Left cardiac atrium (tissue), 4 donors: ENCODE results near the gene SIVA1. TPM values are rescaled to one million over a fixed set of nuclear protein-coding genes. Genes with fewer than 3 reads are reported as not detected.

Experiments
- ATAC-seq, 2 donors: fragments of 200-7000 bp; cut with Tn5 transposase; one replicate each; pipeline ENCODE4 v1.9.1; 2020; ENCODE audit warnings: mild to moderate bottlenecking in 2 of 2, moderate library complexity in 2 of 2
- DNase-seq: peaks from one replicate; pipeline ENCODE4 v3.0.0-alpha.2; 2020
- intact Hi-C, 2 donors: fragments of 100-400 bp; cut with DNase I; formaldehyde crosslinking; loops; one replicate each; pipeline versions ENCODE4 v1.14.1 to v1.15.1; 2022 to 2023
- total RNA-seq, 2 donors: library from RNA; stranded (reverse); fragmentation: NEBNext Ultra II Directional; extraction: Animal tissue kit (Norgen Biotek cat#: 25700); gene quantifications; one replicate each; pipeline ENCODE4 v1.2.1, GENCODE V29; 2021
- donor health status: DM: no; HTN: yes; CAD: no.
- donor health status: DM: no; HTN: yes; CAD: no; lungs with severe emphysema.
- donor health status: DM: yes; HTN: yes; CAD: no.
- donor health status: Dilated cardiomyopathy.

The SIVA1 gene
- total RNA-seq, 2 donors from 2014 or later: 67.6 to 68.7 TPM

DNA sequence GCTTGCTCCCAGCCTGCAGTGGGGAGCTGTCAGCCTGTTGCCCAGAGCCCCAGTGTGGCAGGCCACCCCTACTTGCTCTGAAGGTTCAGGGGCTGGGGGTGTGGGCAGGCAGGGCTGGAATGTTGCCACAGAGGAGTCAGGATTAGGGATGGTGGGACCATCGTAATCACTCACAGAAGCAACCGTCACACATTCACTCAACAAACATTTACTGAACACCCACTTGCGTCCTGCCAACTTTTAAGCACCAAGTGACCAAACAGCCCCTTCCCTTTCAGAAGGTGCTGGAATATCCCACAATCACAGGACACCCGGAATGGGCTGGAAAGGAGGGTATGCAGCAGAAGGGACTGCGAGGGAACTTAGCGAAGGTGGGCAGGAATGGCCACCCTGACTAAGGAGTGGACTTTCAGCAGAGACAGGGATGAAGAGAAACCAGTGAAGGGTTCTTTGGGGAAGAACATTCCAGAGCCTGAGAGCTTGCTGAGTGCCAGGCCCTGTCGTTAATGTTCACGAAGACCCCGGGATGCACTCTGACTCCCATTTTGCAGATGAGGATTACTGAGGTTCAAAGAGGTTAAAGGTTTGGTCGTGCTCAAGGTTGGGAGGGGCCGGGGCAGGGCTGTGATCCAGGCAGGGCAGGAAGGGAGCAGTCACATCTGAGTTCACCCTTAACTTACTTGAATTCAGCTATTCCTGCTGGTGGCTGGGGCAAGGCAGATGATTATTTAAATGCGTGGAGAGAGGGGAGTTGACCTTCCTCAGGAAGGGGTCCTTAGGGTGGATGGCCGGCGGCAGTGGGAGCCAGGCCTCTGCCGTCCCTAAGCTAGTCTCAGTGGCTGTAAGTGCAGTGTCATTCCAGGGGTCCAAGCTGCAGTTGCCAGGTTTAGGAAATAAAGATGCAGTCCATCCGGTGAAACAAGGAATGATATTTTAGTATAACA is 45.6 kb downstream of the SIVA1 start:
- DNase-seq: no peak
- ATAC-seq: no peak
- intact Hi-C loops: no loop called here

GRCh38 chr14:104799244-104800014 is 46.5 kb downstream of the SIVA1 start:
- ATAC-seq: peak; percentile 5 to 31
- DNase-seq: no peak
- intact Hi-C loops: no loop called here

GRCh38 chr14:104800015-104800770 is 47.2 kb downstream of the SIVA1 start:
- ATAC-seq: peak; percentile 83 to 85
- intact Hi-C loops: no loop called here
- peak; percentile 94 for DNase-seq

DNA sequence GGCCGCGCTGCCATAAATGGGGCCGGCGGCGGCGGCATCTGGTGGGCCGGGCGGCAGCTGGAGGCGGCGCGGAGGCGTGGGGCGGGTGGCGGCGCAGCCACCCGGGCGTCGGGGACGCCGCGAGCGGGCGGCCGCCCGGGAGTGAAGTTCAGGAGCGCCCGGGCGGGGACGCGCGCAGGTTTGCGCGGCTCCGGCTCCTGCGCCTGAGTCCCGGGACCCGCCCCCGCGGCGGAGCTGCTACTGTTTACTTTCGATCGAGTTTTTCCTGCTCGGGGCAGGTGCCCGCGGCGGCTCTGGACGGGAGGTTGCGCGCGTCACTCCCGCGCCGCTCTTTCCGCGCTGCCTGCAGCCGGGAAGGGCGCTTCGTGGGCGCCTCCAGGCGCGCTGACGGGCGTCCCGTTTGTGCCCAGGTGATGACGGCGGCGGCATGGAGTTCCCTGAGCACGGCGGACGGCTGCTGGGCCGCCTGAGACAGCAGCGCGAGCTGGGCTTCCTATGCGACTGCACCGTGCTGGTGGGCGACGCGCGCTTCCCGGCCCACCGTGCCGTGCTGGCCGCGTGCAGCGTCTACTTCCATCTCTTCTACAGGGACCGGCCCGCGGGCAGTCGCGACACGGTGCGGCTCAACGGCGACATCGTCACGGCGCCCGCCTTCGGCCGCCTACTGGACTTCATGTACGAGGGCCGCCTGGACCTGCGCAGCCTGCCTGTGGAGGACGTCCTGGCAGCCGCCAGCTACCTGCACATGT is 48.0 kb downstream of the SIVA1 start, which contains the start of gene ZBTB42:
ZBTB42 (plus strand) TSS at position 331 of the 749 bp plus-strand sequence; CDS start at position 428, 97 bp downstream.
- DNase-seq (peak; percentile 78), ATAC-seq (peak; percentile 12 to 31)
- intact Hi-C loops: no loop called here

- DNase-seq (no peak), ATAC-seq (no peak)
- intact Hi-C loops: no loop called here
These were observed 48.8 kb downstream of the SIVA1 start for GRCh38 chr14:104801520-104802393.

DNA sequence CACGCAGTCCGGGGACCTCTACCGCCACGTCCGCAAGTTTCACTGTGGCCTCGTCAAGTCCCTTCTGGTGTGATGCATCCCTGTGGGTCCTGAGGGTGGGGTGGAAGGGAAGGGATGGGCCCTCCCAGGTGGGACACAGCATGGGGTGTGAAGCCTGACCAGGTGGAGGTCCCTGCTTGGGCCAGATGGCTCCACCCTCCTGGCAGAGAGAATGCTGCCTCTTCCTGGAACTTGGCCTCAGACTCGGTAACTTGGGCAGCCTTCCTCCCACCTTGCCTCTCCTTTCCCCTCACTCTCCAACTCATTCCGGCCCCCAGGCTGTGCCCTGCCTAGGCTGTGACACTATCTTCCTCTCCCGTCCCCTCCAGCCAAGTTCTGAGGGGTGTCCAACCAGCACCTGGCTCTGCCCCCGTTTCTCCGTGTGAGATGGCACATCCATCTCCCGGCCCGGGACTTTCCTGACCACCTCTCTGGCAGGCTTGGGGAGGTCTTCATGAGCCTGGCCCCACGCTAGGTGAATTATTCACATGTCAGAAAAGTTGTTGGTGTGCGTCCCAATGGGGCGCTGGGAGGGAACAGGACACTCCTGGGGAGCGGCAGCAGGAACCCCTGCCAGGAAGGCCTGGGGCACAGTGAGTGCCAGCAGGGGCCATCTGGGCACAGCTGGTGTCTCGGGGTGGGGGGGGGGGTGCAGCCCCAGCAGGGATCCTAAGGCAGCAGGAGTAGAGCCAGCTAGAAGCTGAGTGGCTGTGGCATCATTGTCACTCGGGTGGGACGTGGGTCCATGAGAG is 49.6 kb downstream of the SIVA1 start:
- DNase-seq: no peak
- intact Hi-C loops: no loop called here
- no peak for ATAC-seq

GRCh38 chr14:104803280-104803911 is 50.4 kb downstream of the SIVA1 start:
- ATAC-seq: no peak
- intact Hi-C loops: no loop called here
- no peak for DNase-seq

GRCh38 chr14:104803912-104804410 is 51.0 kb downstream of the SIVA1 start:
- no peak for DNase-seq
- no peak for ATAC-seq
- intact Hi-C loops: no loop called here

DNA sequence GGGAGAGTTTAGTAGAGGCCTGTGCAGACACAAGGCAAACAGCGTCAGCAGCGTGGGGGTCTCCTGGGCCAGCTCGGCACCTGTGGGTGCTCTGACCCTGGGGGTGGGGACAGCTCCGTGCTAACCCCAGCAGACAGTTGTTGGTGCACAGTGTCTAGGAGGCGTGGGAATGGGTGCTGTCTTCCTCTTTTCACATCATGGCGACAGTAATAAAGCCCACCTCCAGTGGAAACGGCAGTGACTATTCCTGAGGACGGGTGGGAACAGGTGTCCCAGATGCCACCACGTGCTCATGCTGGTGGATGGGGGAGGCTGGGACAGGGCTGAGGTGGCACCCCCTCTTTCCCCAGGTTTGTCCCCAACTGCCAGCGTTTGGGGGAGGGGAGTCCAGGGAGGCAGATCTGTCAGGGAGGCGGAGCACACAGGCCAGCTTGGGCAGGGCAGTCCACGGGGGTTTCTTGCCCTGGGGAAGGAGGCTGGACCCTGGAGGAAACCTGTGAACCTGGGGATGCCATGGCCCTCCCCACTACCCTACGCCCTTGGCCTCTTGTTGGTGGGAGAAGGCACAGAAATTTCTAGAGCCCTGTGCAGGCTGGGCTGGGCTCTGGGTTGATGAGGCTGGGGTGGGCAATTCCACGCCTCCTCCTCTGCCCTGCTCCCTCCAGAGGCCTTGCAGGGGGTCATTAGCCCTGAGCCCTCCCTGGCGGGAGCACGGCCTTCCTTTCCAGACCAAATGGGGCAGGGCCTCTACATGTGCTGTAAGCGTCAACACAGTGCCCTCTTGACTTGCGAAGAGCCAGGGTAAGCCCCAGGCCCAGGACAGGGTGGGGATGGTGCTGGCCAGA is 51.8 kb downstream of the SIVA1 start:
- ATAC-seq (no peak), DNase-seq (no peak)

DNA sequence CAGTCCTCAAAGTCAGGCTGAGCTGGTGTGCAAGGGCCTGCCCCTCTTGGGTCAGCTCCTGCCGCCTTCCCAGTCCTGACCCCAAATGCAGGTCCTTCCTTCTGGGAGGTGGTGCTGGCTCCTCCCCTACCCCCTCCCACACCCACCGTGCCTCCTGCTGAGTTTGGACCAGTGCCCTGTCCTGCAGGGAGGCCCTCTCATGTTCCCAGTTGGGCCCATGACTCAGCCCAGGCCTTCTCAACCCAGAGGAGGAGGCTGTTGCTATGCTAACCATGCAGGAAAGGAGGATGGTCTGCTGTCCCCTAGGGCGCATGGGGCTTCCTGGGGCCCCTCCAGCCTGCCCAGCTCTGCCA is 52.4 kb downstream of the SIVA1 start:
- DNase-seq: peak; percentile 57
- intact Hi-C loops: no loop called here
- ATAC-seq: peak in 1 of 2 donors; percentile 76

More for the DNA sequence above, 51.8 kb downstream of the SIVA1 start:
- intact Hi-C loops: no loop called here

DNA sequence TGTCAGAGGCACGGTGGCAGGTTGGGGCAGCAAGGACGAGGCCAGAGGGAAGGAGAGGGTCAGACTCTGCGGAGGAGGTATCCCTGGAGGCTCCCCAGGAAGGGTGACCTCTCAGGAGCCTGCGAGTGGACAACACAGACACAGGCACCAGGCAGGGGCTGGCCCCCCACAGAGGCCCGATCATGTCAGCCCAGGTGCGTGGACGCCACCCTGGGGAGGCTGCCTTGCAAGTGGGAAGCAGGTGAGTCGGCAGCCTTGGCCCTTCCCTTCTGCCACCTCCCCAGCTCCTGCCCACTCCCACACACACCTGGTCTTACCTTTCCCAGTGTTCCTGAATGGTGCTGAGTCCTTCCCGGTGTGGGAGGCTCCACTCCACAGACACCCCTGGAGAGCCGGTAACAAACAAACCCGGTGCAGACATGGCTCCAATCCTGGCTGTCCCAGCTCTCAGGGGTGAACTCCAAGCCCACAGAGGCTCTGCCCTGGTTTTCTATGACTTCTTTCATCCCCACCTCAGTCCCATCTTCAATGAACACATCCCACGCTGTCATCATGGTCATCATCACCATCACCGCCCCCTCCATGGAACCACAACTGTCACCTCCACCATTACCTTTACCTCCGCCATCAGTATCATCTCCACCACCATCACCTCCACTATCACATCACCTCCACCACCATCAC is 53.1 kb downstream of the SIVA1 start:
- ATAC-seq (no peak), DNase-seq (no peak)
- intact Hi-C loops: no loop called here

GRCh38 chr14:104806625-104807465 is 53.9 kb downstream of the SIVA1 start:
- ATAC-seq (no peak), DNase-seq (no peak)
- intact Hi-C loops: no loop called here

DNA sequence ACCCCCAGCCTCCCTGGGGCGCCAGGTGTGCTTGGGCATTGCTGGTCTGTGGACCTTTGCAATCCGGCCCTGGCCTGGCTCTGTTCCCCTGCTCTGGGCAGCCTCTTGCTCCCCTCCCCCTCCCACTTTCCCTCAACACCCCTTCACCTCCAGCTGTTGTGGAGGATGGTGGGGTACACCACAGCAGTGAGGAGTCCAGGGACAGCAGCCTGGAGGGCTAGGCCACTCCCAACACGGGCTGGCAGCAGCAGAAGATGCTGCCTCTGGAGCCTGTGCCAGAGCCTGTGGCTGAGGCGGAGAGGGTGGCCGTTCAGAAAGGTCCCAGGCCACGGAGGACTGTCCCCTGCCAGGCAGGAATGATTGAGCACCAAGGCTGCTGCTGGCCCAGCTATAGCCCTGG is 55.5 kb downstream of the SIVA1 start:
- DNase-seq (no peak), ATAC-seq (no peak)
- intact Hi-C loops: no loop called here
